GM19351 (cell line): Measurements from ENCODE around the gene GC.
"Not testable (repeated sequence)": the region's sequence is repeated elsewhere in the genome, so short reads cannot be mapped to it uniquely, and the experiment has no call there.

ENCODE experiments used
- ATAC-seq: cut with Tn5 transposase; IDR thresholded peaks from one replicate; pipeline ENCODE4 v1.9.1; 2021; ENCODE audit warnings: mild to moderate bottlenecking, moderate library complexity; ENCODE audit not compliant: unreplicated experiment

The GC gene

GRCh38 chr4:71783972-71784371 is at the start of gene GC:
Gene GC (minus strand): TSS chr4:71784079. CDS start chr4:71784018, 61 bp downstream.
- ATAC-seq, result no peak

GRCh38 chr4:71833232-71833900 is 49.5 kb upstream of the GC start:
- ATAC-seq, result no peak

GRCh38 chr4:71832049-71832448 is 48.2 kb upstream of the GC start:
- ATAC-seq, result no peak

- ATAC-seq, result no peak
Measured at GRCh38 chr4:71830497-71831190, 46.8 kb upstream of the GC start.

- ATAC-seq, result no peak
Measured at GRCh38 chr4:71828470-71828869, 44.6 kb upstream of the GC start.

- ATAC-seq, result no peak
Measured at GRCh38 chr4:71827826-71828225, 43.9 kb upstream of the GC start.

GRCh38 chr4:71816676-71817303 is 32.9 kb upstream of the GC start:
- no peak for ATAC-seq

- no peak for ATAC-seq
Measured at GRCh38 chr4:71814433-71814832, 30.6 kb upstream of the GC start.

GRCh38 chr4:71809805-71810204 is 25.9 kb upstream of the GC start:
- ATAC-seq, result not testable (repeated sequence)

- ATAC-seq, result no peak
Measured at GRCh38 chr4:71807469-71807868, 23.6 kb upstream of the GC start.

GRCh38 chr4:71805230-71805629 is 21.4 kb upstream of the GC start:
- not testable (repeated sequence) for ATAC-seq

- ATAC-seq, result not testable (repeated sequence)
Measured at GRCh38 chr4:71804017-71804697, 20.3 kb upstream of the GC start.

GRCh38 chr4:71785959-71786358 is 2.1 kb upstream of the GC start:
- ATAC-seq, result no peak

- ATAC-seq, result no peak
Measured at GRCh38 chr4:71784569-71785197, 804 bp upstream of the GC start.

- no peak for ATAC-seq
Measured at GRCh38 chr4:71777891-71778290, 6.0 kb downstream of the GC start.

- ATAC-seq, result no peak
Measured at GRCh38 chr4:71775449-71775848, 8.4 kb downstream of the GC start.

- no peak for ATAC-seq
Measured at GRCh38 chr4:71774136-71774535, 9.7 kb downstream of the GC start.

- no peak for ATAC-seq
Measured at GRCh38 chr4:71773004-71773403, 10.9 kb downstream of the GC start.

GRCh38 chr4:71772592-71772991 is 11.3 kb downstream of the GC start:
- ATAC-seq, result no peak

GRCh38 chr4:71771613-71772012 is 12.3 kb downstream of the GC start:
- ATAC-seq, result no peak

- ATAC-seq, result no peak
Measured at GRCh38 chr4:71769434-71769833, 14.4 kb downstream of the GC start.
